Raji (cell line): ENCODE measurements around the gene RPL3.

ENCODE experiments used
- POLR2A ChIP-seq: IDR thresholded peaks from 2 replicates; pipeline ENCODE4 v1.6.1; 2011; ENCODE audit warnings: low read depth, low read length, control low read depth; ENCODE audit not compliant: insufficient read depth

RPL3 gene

DNA sequence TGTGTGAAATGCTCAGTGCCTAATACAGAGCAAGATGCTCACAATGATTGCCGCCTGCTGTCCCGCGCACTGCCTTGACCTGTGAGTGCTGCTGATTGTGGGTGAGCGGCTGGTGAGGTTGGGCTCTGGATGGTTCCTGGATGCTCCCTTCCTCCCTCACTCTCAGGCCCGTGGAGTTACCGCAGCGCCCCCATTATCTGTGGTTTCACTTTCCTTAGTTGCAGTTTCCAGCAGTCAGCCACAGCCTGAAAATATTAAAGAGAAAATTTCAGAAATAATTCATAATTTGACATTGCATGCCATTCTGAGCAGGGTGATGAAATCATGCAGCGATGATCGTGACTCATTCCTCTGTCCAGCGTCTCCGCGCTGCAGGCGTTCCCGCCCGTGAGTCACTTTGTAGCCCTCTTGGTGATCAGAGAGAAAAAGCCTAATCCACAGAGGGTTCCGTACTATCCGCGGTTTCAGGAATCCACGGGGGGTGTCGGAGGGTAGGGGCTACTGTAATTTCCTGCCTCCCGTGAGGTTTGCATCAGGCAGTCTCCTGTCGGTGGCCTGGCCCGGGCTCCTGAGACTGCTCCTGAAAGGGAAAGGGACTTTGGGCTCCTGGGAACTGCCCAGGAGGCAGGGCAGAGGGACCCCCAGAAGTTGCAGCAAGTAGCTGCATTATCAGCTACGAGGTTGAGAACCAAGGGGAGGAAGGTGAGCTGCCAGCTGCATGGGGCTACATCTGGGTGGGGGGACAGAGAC is 10.6 kb downstream of the RPL3 start:
- TF ChIP-seq POLR2A = no peak

DNA sequence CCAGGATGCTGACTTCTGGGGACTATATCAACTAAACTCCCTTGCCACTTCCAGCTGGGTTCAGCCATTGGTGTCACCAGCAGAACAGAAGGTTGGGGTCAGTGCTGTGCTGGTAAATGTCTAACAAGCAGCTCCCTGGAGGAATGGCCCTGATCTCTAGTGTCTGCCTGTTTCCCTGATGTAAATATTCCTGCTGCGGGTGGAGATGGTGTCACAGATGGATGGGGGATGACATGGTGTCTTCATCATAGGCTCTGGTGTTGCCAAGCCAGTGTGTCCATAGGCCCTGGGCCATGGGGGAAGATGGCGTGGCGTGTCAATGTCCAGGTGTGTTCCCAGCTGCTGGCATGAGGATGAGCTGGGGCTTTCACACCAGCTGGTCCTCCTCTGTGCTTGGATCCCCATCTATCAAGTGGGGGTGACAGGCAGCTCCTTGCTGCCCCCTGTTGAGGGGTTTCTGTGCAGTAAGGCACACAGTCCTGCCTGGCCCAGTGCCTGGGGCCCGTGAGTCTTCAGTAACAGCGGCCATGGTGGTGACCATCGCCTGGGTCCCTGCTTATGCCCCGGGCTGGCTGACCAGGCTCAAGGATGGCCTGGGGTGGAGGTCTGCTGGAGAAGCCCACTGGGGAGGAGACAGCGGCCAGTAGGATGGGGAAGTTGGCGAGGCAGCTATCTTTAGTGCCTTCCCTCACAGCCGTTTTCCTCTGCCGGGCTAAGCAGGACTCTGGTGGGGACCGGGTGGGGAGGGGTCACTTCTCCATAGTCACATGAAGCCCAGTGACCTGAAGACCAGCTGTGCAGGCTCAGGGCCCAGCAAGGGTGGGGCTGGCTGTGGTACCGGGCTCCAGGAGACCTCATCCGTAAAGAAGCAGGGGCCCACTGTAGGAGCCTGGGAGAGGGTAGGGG is 12.7 kb downstream of the RPL3 start:
- no peak for TF ChIP-seq POLR2A

DNA sequence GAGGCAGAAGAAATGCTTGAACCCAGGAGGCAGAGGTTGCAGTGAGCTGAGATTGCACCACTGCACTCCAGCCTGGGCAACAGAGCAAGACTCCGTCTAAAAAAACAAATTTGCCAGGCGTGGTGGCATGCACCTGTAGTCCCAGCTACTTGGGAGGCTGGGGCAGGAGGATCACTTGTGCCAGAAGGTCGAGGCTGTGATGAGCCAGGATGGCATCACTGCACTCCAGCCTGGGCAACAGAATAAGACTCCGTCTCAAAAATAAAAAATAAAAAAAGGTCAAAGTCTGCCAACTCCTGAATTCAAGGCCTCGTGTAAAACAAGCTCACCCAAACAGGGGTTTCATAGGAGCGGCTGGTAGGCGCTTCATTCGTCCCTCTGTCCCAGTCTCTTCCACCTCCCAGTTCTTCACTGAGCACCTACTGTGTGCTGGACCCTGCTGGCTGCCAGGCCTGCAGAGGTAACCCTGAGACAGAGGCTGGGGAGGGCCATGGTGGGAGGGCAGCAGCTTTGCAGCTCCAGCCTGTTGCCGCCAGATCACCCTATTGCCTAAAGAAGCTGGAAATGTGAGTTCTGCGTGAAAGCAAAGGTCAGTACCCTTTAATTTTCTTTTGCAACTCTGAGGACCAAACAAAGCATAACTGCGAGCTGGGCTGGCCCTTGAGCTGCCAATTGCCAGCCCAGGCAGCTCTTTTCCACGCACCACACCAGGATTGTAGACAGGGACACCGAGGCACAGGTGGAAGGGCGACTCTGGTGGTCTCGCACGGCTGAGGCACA is 15.3 kb downstream of the RPL3 start:
- no peak for TF ChIP-seq POLR2A

DNA sequence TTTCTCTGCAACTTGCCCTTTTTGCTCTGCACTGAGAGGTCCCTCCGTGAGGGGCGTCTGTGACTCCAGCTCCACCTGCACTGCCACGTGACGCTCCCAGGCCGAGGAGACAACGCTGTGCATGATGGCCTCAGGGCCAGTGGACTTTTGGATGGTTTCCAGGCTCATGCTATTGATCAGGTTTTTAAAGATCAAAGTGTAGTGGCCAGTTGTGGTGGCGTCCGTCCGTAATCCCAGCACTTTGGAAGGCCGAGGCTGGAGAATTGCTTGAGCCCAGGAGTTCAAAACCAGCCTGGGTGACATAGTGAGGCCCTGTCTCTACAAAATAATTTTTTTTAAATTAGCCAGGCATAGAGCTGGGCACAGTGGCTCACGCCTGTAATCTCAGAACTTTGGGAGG is 16.1 kb downstream of the RPL3 start:
- TF ChIP-seq POLR2A = no peak

DNA sequence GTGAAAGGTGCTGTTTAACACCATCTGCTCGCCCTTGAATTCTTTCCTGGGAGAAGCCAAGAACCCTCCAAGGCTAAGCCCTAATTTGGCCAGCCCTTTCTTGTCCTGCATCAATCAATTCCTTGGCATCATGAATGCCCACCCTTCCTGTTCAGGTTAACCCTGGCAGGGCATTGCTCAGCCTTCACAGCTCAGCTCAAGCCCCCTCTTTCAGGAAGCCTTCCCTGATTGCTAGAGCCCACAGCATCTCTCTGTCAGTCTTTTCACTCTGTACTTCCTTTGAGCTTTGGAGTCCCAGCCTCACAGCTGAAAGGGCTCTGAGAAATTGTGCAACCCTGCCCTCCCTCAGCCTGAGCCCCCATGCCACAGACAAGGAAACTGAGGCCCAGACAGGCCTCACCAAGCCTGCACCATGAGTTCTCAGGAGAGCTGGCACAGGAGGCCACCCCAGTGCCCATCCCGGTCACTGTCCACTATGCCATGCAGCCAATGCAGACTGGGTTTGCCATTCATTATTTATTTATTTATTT is 16.9 kb downstream of the RPL3 start:
- TF ChIP-seq POLR2A = no peak

DNA sequence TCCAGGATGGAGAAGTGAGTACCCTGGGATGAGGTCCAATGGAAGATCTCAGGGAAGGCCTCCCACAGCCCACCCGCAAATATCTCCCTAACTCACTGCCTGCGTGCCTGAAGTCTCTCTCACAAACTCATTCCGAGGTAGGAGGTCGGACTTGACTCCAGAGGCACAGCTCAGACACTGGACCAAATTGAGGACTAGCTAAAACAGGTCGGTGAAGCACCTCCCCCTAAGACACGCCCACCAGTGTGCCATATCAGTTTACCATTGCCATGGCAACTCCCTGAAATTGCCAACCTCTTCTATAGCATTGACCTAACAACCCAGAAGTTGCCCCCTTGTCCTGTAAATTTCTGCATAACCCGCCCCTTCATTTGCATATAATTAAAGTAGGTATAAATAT is 17.5 kb downstream of the RPL3 start:
- TF ChIP-seq POLR2A = no peak

DNA sequence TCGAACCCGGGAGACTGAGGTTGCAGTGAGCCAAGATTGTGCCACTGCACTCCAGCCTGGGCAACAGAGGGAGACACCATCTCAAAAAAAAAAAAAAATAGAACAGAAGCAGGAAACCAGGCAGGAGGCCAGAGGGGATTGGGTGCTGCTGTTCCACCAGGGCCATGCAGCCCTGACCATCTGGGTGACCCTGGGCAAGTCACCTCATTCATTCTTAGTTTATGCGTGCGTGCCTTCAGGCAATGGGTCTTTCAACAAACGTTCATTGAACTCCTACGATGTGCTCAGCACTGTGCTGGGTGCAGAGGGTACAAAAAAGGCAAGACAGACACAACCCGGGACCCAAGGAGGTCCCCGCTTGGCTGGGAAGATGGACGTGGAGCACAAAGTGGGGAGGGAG is 18.3 kb downstream of the RPL3 start:
- TF ChIP-seq POLR2A = no peak

DNA sequence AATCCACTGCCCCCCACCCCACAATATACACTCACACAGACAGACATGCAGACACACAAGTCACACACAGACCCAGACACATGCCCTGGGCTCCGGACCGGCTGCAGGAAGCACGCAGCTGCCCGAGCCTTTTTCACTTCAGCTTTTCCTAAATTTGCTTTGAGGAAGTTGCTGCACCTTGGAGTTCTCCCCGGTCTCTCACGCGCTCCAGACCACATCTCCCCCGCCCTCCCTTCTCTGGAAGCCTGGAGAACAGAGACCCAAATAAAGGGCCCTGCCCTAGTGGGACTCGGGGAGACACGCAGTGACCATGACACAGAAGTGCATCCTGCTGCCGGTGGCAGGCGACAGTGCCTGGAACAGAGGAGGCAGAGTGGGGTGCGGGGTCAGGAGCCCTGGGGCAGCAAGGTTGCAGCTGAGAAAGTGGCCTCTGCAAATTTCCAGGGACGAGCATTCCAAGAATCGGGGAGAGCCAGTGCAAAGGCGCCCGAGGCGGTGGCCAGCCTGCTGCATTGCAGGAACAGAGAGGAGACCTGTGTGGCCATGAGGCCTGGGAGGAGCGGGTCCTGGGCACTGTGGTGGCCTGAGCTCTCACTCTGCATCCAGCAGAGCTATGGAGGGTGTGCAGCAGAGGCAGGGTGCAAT is 19.1 kb downstream of the RPL3 start:
- no peak for TF ChIP-seq POLR2A

DNA sequence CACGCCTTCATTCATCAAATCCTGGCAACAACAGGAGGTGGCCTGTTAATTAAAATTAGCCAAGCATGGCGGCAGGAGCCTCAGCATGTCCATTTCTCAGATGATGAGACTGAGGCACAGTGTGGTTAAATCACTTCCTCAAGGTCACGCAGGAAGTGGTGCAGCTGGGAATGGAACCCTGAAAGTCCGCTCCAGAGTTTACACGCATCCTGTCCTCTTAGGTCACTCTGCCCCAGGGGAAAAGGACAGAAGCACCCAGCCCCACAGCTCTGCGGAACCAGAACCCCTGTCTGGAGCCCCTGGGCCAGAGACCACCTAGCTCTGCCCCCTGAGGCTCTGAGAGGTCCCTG is 19.6 kb downstream of the RPL3 start:
- no peak for TF ChIP-seq POLR2A

DNA sequence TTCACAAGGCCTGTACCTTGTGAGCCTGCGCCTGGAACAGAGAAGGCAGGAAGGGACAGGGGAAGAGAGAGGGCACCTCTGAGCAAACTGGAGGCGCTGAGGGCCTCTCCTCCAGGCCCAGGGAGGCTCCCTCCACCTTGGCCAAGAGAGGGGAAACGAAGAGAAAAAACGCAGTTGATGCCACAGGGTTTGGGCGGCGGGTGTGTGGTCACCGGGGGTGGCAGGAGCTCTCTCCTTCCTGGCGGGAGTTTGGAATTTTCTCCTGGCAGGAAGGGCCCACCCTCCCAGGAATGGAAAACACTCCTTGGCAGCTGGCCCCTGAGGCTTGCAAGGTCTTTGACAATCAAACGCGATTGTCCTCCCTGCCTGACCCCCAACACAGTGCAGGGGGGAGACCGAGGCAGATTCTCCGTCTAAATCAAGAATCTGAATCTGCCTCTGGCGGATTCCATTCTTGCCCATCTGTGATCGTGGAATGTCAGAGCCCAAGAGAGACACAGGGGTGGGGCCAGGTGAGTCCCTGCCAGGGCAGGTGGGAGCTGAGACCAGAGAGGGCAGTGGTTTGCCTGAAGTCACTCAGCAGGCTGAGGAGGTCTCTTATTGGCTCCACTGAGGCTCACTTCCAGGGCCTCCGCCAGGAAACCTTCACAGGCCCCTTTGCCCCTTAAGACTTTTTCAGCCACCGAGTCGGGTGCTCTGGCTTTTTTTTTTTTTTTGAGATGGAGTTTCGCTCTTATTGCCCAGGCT is 21.0 kb downstream of the RPL3 start:
- no peak for TF ChIP-seq POLR2A

DNA sequence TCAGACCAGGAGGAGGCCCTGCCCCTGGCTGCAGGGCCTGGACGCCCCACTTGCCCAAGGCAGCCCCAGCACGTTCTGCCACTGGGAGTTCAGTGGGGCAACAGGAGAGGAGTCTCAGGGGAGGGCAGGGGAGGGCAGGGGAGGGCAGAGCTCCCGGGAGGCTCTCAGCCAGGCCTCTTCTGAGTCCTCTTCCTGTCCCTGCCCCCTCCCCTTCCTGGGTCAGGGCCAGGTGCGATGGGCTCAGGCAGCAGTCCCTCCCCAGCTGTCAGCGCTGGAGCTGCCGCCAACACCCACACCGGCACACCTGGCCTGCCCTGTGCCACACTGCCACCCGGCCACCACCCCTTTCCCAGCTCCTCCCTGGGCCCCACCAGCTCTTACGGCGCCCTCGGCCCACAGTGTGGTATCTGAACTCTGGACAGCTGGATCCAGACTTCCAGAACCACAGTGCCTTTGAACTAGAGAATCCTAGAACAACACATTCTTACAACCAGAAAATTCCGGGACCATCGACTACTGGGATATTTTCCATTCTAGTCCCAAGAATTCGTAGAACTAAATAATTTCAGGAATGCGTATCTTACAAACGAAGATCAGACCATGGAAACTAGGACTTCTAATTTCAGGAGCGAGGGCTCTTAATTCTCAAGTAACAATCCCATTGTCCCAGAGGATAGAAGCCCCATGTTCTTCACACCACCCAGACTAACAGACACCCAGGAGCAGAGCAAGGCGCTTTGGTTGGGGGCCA is 21.8 kb downstream of the RPL3 start:
- TF ChIP-seq POLR2A = no peak

DNA sequence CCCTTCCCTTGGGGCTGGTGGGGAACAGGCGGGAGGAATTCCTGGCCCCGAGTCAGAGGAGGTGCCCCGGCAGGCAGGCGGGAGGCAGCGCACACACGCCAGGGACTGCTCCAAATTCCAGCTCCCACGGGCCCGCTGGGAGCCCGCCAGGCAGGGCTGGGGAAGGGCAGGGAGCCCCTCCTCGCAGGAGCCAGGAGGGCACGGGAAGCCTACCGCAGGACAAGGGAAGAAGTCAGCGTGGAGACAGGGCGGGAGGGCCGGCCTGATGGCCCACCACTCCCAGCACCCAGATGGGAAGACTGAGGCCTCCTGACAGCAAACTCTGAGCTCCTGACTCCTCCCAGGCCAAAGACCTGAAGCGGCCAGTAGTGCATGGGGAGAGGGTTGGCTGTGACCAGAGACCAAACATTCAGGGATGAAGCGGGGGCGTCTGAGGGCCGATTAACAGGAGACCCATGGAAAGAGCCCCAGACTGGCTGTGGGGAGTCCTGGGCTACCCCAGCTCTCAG is 22.4 kb downstream of the RPL3 start:
- no peak for TF ChIP-seq POLR2A

DNA sequence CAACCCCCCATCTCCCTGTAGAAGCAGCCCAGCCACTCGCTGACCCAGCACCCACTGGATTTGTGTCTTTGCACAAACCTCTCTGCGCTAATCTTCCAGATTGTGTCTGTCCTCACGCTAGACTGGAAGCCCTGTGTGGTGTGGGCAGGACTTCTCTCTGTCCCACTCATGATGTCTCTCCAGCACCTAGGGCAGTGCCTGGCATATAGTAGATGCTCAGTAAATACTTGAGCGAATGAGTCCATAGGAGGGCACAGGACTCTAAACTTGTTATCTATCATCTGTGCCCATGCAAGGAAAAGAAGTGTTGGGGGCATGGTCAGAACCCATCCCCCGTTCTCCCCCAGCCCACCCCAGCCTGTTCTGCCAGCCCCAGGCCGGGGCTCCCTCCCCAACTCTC is 22.9 kb downstream of the RPL3 start:
- no peak for TF ChIP-seq POLR2A

DNA sequence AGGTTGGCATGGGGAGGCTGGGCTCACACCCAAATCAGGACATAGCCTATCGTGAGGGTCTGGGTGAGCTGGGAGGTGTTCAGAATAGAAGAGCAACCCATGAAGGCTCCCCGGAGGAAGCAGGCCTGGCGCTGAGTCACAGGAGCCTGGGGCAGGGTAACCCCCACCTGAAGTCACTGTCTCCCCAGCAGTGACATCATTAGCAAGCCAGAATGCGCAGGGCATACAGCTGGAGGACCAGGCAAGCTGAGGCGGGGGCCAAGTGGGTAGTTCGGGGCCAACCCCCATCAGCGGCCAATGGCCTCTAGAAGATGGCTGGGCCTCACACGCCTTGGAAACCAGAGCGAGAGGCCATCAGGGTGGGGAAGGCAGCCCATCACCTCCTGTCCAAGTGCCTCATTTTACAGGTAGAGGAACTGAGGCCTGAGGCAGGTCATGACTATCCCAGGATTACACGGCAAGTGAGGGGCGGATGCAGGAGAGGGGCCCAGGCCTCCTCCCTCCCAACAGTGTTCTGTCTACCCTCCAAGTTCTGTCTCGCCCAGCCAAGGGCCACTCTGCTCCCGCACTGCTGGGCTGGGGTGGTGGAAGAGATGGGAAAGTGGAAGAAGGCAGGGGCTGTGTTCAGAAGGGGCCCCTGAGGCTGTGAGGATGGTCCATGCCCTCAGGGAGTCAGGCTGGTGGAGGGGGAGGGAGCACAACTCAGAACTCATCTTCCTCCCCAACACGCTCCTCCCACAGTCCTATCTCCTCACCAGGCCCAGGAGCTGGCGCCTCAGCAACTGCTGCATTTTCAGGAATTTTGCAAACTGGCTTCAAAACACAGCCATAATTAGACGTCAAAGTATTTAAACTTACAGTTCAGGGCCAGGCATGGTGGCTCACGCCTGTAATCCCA is 24.6 kb downstream of the RPL3 start:
- TF ChIP-seq POLR2A = no peak
